HCT116 (cell line): Measurements from ENCODE around the gene TSTD2.
"Not testable (repeated sequence)": the region's sequence is repeated elsewhere in the genome, so short reads cannot be mapped to it uniquely, and the experiment has no call there.

ENCODE experiments used
- CEBPB ChIP-seq: IDR thresholded peaks from 2 replicates; pipeline ENCODE4 v1.6.1; 2012; ENCODE audit warnings: low read depth
- CTCF ChIP-seq, 3 experiments: fragments of 200-600 bp in 1 of 3; sonication (generic) in 1 of 3; IDR thresholded peaks in 2 of 3; conservative IDR thresholded peaks in 1 of 3; 2 replicates each; pipeline ENCODE4 v1.5.1; 2012 to 2017; ENCODE audit warnings: low read depth in 2 of 3, low read length in 2 of 3, antibody characterized with exemption in 1 of 3, borderline replicate concordance in 1 of 3, control low read depth in 1 of 3, mild to moderate bottlenecking in 1 of 3, mixed read lengths in 1 of 3, mixed run types in 1 of 3, moderate library complexity in 1 of 3; ENCODE audit not compliant: insufficient read depth in 1 of 3
- EZH2 ChIP-seq: fragments of 200-600 bp; sonication (generic); IDR thresholded peaks from 2 replicates; pipeline ENCODE4 v1.6.1; 2017; ENCODE audit warnings: antibody characterized with exemption, mixed run types
- EZH2phosphoT487 ChIP-seq: fragments of 200-600 bp; IDR thresholded peaks from 2 replicates; pipeline ENCODE4 v1.6.1; 2018; ENCODE audit warnings: antibody characterized with exemption, borderline replicate concordance
- JUND ChIP-seq: IDR thresholded peaks from 2 replicates; pipeline ENCODE4 v1.6.1; 2012
- POLR2A ChIP-seq: IDR thresholded peaks from 2 replicates; pipeline ENCODE4 v1.7.0; 2011; ENCODE audit warnings: borderline replicate concordance; ENCODE audit not compliant: insufficient read depth, insufficient read length; ENCODE audit errors: extremely low read depth
- ZBTB33 ChIP-seq: IDR thresholded peaks from 2 replicates; pipeline ENCODE4 v1.6.1; 2011; ENCODE audit warnings: mild to moderate bottlenecking, low read length, moderate library complexity; ENCODE audit not compliant: insufficient replicate concordance; ENCODE audit errors: extremely low read depth
- ZFX ChIP-seq: fragments of 450-650 bp; IDR thresholded peaks from 2 replicates; pipeline ENCODE4 v1.6.1; 2017
- TF ChIP-seq, protein P1 (sequence below): IDR thresholded peaks from 2 replicates; pipeline ENCODE4 v1.6.1; 2012

DNA sequence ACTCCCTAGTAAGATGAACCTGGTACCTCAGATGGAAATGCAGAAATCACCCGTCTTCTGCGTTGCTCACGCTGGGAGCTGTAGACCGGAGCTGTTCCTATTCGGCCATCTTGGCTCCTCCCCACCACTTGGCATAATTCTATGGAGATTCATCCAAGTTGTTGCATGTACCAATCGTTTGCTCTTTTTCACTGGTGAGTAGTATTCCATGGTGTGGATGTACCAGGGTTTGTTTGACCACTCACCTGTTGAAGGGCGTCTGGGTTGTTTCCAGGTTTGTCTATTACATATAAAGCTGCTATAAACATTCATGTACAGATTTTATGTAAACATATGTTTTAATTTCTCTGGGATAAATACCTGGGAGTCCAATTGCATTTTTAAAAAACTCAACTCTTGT lies 46.3 kb downstream of the TSTD2 start:
- TF ChIP-seq ZFX; POLR2A; CTCF (IDR thresholded peaks at IDR 0.05 in 2 of 3, conservative IDR thresholded peaks at IDR 0.05 in 1 of 3; ENCODE audit: borderline replicate concordance in 1 of 3, insufficient read depth in 1 of 3, low read depth in 2 of 3, low read length in 2 of 3); JUND; ZBTB33; CEBPB; EZH2phosphoT487; EZH2: not testable (repeated sequence)
- TF ChIP-seq, protein P1, sequence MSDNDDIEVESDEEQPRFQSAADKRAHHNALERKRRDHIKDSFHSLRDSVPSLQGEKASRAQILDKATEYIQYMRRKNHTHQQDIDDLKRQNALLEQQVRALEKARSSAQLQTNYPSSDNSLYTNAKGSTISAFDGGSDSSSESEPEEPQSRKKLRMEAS: not testable (repeated sequence)
